Kidney epithelial cell (primary cell): ENCODE data around the gene CDH23. TPM values are rescaled to one million over a fixed set of nuclear protein-coding genes. Genes with fewer than 3 reads are reported as not detected.

Source experiments
- DNase-seq: peaks from one replicate; pipeline ENCODE4 v3.0.0-alpha.2; 2010; ENCODE audit warnings: low read depth
- H3K27me3 ChIP-seq: 2 replicates; pipeline ENCODE4 v1.6.0; 2011; ENCODE audit warnings: low read length; ENCODE audit not compliant: control insufficient read depth, insufficient read depth
- H3K36me3 ChIP-seq: 2 replicates; pipeline ENCODE4 v1.5.1; 2011; ENCODE audit warnings: low read length; ENCODE audit not compliant: control insufficient read depth, insufficient read depth
- H3K4me3 ChIP-seq: 2 replicates; pipeline ENCODE4 v1.5.1; 2011; ENCODE audit warnings: low read depth, mild to moderate bottlenecking, control low read depth, low read length
- CTCF ChIP-seq: IDR thresholded peaks from 2 replicates; pipeline ENCODE4 v1.5.1; 2011; ENCODE audit warnings: mild to moderate bottlenecking, moderate library complexity, low read length, control low read depth, inconsistent platforms; ENCODE audit not compliant: insufficient read depth, poor library complexity, severe bottlenecking
- total RNA-seq: library from RNA; depleted of rRNA; stranded (reverse); fragments of >200 nt; gene quantifications from 2 replicates; pipeline ENCODE4 v1.2.3, GENCODE V29; 2015

Gene CDH23
- total RNA-seq, 1 donor from 2014 or later: 0.04 TPM

- DNase-seq: no peak
- TF ChIP-seq CTCF: no peak
- Histone ChIP-seq H3K4me3 (no peak overlapping the region), H3K27me3 (peaks cover 2% of the 10 kb centered on the region), H3K36me3 (no peaks in the 10 kb centered on the region)
These were observed 17.5 kb upstream of the CDH23 start for GRCh38 chr10:71379118-71379766.

- peaks cover 2% of the 10 kb centered on the region for H3K27me3 ChIP-seq
- H3K36me3 ChIP-seq: no peaks in the 10 kb centered on the region
- H3K4me3 ChIP-seq: no peak overlapping the region
- no peak for TF ChIP-seq CTCF
- DNase-seq: no peak
These were observed 15.9 kb upstream of the CDH23 start for GRCh38 chr10:71380841-71381240.

GRCh38 chr10:71381611-71382010 is 15.1 kb upstream of the CDH23 start:
- Histone ChIP-seq H3K36me3 (no peaks in the 10 kb centered on the region), H3K4me3 (no peak overlapping the region), H3K27me3 (peaks cover 2% of the 10 kb centered on the region)
- no peak for DNase-seq
- no peak for TF ChIP-seq CTCF

GRCh38 chr10:71382028-71382427 is 14.7 kb upstream of the CDH23 start:
- H3K27me3 ChIP-seq: peaks cover 2% of the 10 kb centered on the region
- no peak for TF ChIP-seq CTCF
- no peaks in the 10 kb centered on the region for H3K36me3 ChIP-seq
- H3K4me3 ChIP-seq: no peak overlapping the region
- DNase-seq: no peak

GRCh38 chr10:71382757-71383156 is 14.0 kb upstream of the CDH23 start:
- peaks cover 2% of the 10 kb centered on the region for H3K27me3 ChIP-seq
- H3K36me3 ChIP-seq: no peaks in the 10 kb centered on the region
- no peak overlapping the region for H3K4me3 ChIP-seq
- TF ChIP-seq CTCF: no peak
- DNase-seq: no peak
